Measurements from ENCODE around the gene SPIB.
A peak's percentile ranks its signal among the peaks of the same experiment; 100 is the strongest.

Gene SPIB

DNA sequence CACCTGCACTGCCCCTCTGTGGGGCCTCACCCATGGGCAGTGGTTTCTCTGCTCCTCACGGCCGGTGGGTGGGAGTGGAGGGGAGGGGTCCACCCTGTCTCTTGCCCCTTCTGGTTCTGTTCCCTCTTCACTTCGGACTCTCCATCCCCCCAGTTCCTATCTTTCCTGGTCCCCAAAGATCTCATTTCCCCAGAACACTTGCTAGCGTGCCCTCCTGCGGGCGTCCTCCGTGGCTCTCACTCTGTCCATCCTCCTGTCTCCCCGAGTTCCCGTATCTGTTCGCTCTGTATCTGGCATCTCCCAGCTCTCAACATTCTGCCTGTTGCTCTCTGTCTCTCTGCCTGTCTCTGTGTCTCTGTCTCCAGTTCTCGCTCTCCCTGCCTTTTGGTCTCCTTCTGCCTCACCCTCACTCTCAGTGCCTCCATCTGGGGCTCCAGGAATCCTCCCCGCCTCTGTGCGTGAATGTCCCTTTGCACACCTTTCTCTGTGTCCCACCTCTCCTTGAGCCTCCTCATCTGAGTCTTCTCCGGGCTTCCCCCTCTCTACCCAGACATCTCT is 363 bp downstream of the SPIB start:
- Mint-ChIP-seq H3K9me3 (no peaks in the 10 kb centered on the region), H3K4me3 (peak overlapping the region; percentile 100), H3K27me3 (no peaks in the 10 kb centered on the region), H3K36me3 (peaks cover 34% of the 10 kb centered on the region), H3K27ac (peak overlapping the region; percentile 97), H3K4me1 (peaks cover 52% of the 10 kb centered on the region)
- DNase-seq (ENCODE audit: low spot score in 2 of 2) (no peak), ATAC-seq (ENCODE audit: low read depth) (no peak)

DNA sequence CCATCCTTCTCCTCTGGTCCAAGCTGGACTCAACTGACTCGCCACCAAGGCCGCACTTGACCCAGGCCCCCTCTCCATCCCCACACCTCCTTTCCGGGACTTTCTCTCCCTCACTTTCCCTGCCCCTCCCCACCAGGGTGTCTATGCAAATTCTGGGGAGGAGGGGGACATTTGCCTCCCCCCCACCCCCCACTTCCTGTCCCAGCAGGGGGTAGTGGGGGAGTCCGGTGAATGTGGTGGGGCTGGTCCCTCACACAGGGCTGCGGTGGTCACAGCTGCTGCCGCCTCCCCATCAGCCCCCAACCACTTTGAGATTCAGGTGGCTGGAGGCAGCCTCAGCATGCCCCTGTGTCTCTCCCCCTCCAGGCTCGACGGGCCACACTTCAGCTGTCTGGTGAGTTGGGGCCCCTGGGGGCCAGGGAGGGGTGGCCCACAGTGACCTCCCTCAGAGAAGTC is 870 bp downstream of the SPIB start:
- Mint-ChIP-seq H3K27me3 (no peaks in the 10 kb centered on the region), H3K4me1 (peaks cover 50% of the 10 kb centered on the region), H3K27ac (peak overlapping the region; percentile 97), H3K9me3 (no peaks in the 10 kb centered on the region), H3K36me3 (peaks cover 35% of the 10 kb centered on the region), H3K4me3 (peak overlapping the region; percentile 100)
- ATAC-seq (ENCODE audit: low read depth) (no peak), DNase-seq (ENCODE audit: low spot score in 2 of 2) (no peak)

DNA sequence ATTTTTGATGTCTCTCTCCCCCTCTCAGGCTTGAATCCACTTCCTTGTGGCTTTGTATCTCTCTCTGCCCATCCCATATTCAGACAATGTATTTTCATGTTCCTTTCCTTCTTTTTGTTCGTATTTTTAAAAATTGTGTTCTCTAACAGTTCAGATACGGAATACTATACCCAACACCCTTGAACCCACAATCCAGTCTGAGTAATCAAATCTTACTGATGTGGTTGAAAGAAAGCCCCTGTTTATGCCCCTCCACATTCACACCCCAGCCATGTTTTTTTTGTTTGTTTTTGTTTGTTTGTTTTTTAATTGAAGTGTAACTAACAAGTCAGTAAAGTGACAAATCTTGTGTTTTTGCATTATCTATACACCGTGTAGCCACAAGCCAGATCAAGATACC is 1.4 kb downstream of the SPIB start:
- peak overlapping the region; percentile 100 for H3K4me3 Mint-ChIP-seq
- H3K9me3 Mint-ChIP-seq: no peaks in the 10 kb centered on the region
- no peak for ATAC-seq (ENCODE audit: low read depth)
- peak overlapping the region; percentile 97 for H3K27ac Mint-ChIP-seq
- H3K27me3 Mint-ChIP-seq: no peaks in the 10 kb centered on the region
- no peak for DNase-seq (ENCODE audit: low spot score in 2 of 2)
- peaks cover 45% of the 10 kb centered on the region for H3K4me1 Mint-ChIP-seq
- H3K36me3 Mint-ChIP-seq: peaks cover 35% of the 10 kb centered on the region

DNA sequence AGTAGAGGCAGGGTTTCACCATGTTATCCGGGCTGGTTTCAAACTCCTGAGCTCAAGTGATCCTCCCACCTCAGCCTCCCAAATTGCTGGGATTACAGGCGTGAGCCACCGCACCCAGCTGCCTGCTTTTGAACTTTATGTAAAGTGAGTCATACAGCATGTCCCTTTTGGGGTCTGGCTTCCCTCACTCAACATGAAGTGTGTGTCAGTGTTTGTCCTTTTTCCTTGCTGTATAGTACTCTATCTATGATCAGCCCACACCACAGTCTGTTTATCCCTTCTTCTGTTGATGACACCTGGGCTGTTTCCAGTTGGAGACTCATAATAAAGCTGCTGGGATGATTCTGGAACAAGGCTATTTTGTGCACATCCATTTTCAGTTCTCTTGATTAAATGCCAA is 2.1 kb downstream of the SPIB start:
- no peak for ATAC-seq (ENCODE audit: low read depth)
- H3K27ac Mint-ChIP-seq: peak overlapping the region; percentile 97
- no peaks in the 10 kb centered on the region for H3K9me3 Mint-ChIP-seq
- H3K27me3 Mint-ChIP-seq: no peaks in the 10 kb centered on the region
- peak overlapping the region; percentile 100 for H3K4me3 Mint-ChIP-seq
- peaks cover 40% of the 10 kb centered on the region for H3K4me1 Mint-ChIP-seq
- H3K36me3 Mint-ChIP-seq: peaks cover 38% of the 10 kb centered on the region
- DNase-seq (ENCODE audit: low spot score in 2 of 2): no peak

DNA sequence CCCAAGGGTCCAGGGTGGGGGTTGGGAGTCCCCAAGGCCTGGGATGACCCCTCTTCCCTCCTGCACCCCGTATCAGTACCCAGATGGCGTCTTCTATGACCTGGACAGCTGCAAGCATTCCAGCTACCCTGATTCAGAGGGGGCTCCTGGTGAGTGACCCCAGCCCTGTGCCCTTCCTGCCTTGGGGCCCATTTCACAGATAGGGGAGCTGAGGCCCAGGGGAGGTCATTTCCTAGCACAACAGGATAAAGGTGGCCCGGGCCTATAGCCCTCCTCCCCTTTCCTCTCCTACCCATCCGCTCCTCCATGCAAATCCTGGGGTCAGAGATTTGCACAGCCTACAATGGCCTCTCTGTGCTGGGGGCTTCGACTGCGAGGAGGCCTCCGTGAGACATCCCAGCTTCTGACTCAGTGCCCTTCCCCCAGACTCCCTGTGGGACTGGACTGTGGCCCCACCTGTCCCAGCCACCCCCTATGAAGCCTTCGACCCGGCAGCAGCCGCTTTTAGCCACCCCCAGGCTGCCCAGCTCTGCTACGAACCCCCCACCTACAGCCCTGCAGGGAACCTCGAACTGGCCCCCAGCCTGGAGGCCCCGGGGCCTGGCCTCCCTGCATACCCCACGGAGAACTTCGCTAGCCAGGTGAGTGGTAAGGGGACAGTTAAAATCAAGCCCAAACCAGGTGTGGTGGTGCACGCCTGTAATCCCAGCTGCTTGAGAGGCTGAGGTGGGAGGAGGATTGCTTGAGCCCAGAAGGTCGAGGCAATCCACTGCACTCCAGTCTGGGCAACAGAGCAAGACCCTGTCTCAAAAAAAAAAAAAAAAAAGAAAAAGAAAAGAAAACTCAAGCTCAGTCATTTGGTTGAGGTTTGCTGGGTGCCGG is 3.9 kb downstream of the SPIB start:
- Mint-ChIP-seq H3K4me3 (peak overlapping the region; percentile 100), H3K36me3 (peaks cover 38% of the 10 kb centered on the region), H3K4me1 (peaks cover 38% of the 10 kb centered on the region), H3K9me3 (no peaks in the 10 kb centered on the region), H3K27me3 (no peaks in the 10 kb centered on the region), H3K27ac (peak overlapping the region; percentile 97)
- DNase-seq (ENCODE audit: low spot score in 2 of 2): no peak
- ATAC-seq (ENCODE audit: low read depth): no peak

DNA sequence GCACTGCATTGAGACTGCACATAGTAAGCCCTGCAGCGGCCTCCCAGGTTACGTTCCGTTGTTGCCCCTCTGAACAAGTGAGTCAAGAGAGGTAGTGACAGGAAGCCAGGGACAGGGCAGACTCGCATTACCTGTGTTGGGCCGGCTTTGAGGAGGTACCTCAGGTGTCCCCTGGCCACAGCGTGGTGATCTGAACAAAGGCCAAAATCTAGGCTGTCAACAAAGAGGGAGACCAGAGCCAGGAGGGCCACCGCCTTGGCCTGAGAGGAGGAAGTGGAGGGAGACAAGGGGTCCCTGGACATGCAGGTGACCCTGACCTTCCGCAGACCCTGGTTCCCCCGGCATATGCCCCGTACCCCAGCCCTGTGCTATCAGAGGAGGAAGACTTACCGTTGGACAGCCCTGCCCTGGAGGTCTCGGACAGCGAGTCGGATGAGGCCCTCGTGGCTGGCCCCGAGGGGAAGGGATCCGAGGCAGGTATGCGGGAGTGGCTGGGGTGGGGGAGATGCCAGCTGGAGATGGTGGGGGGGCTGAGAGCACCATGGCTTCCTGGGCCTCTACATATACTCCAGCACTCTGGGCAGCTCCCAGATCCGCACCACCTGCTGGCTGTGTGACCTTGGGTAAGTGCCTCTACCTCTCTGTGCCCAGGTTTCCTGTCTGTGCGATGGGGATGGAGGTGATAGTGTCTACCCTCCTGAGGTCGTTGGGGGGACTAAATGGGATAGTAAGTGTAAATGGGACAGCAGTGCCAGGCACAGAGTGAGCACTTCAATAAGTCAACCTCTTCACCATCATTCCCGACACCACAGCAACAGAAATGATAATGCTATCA is 4.8 kb downstream of the SPIB start:
- Mint-ChIP-seq H3K27ac (peak overlapping the region; percentile 97), H3K4me3 (peak overlapping the region; percentile 52)
- ATAC-seq (ENCODE audit: low read depth): no peak

DNA sequence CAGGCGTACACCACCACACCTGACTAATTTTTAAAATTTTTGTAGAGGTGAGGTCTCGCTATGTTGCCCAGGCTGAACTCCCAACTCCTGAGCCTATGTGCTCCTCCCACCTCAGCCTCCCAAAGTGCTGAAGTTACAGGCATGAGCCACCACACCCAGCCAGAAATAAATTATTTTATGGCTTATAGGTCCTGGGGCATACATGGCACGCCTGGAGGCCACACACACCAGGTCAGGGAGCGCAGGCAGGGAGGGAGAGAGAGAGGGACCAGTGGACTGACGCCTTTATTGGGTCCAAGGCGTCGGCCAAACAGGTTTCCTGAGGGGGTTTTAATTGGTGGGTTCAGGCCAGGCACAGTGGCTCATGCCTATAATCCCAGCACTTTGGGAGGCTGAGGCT is 6.8 kb downstream of the SPIB start:
- Mint-ChIP-seq H3K27ac (no peak overlapping the region), H3K36me3 (peaks cover 22% of the 10 kb centered on the region), H3K9me3 (no peaks in the 10 kb centered on the region), H3K27me3 (no peaks in the 10 kb centered on the region), H3K4me3 (no peak overlapping the region), H3K4me1 (peaks cover 37% of the 10 kb centered on the region)
- DNase-seq (ENCODE audit: low spot score in 2 of 2) (no peak), ATAC-seq (ENCODE audit: low read depth) (no peak)

More for the DNA sequence above, 4.8 kb downstream of the SPIB start:
- Mint-ChIP-seq H3K9me3 (no peaks in the 10 kb centered on the region), H3K4me1 (peaks cover 38% of the 10 kb centered on the region), H3K27me3 (no peaks in the 10 kb centered on the region), H3K36me3 (peaks cover 38% of the 10 kb centered on the region)
- DNase-seq (ENCODE audit: low spot score in 2 of 2): no peak

DNA sequence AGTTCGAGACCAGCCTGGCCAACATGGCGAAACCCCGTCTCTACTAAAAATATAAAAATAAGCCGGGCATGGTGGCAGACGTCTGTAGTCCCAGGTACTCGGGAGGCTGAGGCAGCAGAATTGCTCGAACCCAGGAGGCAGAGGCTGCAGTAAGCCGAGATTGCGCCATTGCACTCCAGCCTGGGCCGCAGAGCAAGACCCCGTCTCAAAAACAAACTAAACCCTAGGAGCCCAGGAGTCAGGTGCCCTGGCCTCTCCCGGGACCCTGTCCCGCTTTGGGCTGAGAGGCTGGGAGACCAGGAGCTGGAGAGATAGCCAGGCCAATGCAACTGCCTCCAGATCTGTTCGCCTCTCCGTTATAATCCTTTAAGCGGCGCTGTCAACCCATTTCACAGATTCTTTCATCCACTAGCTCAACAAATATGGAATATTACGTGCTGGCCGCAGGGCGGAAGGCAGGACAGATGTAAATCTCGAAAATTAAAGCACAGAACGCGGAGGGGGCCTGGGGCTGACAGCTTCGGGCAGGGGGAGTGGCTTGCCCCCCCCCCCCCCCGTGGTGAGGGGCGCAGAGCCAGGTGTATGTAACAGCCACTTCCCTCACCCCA is 8.7 kb downstream of the SPIB start:
- Mint-ChIP-seq H3K4me3 (peak overlapping the region; percentile 27), H3K27me3 (no peaks in the 10 kb centered on the region), H3K36me3 (peaks cover 13% of the 10 kb centered on the region), H3K9me3 (no peaks in the 10 kb centered on the region), H3K4me1 (peaks cover 37% of the 10 kb centered on the region), H3K27ac (peak overlapping the region; percentile 95)
- DNase-seq (ENCODE audit: low spot score in 2 of 2) (no peak), ATAC-seq (ENCODE audit: low read depth) (no peak)

DNA sequence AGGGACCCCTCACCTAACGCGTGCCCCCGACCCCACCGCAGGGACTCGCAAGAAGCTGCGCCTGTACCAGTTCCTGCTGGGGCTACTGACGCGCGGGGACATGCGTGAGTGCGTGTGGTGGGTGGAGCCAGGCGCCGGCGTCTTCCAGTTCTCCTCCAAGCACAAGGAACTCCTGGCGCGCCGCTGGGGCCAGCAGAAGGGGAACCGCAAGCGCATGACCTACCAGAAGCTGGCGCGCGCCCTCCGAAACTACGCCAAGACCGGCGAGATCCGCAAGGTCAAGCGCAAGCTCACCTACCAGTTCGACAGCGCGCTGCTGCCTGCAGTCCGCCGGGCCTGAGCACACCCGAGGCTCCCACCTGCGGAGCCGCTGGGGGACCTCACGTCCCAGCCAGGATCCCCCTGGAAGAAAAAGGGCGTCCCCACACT is 9.3 kb downstream of the SPIB start:
- no peaks in the 10 kb centered on the region for H3K27me3 Mint-ChIP-seq
- peak overlapping the region; percentile 11 for H3K4me3 Mint-ChIP-seq
- peak; percentile 69 to 72 for DNase-seq (ENCODE audit: low spot score in 2 of 2)
- H3K27ac Mint-ChIP-seq: peak overlapping the region; percentile 95
- H3K4me1 Mint-ChIP-seq: peaks cover 40% of the 10 kb centered on the region
- ATAC-seq (ENCODE audit: low read depth): peak; percentile 44
- no peaks in the 10 kb centered on the region for H3K9me3 Mint-ChIP-seq
- peaks cover 13% of the 10 kb centered on the region for H3K36me3 Mint-ChIP-seq

DNA sequence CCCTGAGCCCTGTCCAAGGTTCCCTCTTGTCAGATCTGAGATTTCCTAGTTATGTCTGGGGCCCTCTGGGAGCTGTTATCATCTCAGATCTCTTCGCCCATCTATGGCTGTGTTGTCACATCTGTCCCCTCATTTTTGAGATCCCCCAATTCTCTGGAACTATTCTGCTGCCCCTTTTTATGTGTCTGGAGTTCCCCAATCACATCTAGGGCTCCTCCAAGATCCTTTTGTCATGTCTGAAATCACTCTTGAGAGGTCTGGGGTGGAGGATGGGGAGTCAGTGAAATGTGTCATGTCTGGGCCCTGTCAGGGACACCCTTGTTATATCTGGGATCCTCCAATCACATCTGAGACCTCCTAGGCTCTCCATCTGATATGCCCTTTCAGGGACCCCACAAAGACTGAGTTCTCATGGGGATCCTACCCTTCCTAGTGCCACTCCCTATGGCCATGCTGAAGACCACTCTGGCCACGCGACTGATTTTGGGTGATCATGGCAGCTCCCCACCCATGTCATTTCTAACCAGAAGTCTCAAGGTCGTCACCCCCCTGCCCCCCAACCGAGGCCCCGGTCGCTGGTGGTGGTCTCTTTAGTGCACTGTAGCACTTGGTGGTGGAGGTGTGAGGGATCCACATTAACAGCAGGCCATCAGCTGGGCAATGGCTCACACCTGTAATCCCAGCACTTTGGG is 10.2 kb downstream of the SPIB start:
- Mint-ChIP-seq H3K27ac (peak overlapping the region; percentile 95), H3K4me1 (peaks cover 38% of the 10 kb centered on the region), H3K36me3 (peaks cover 6% of the 10 kb centered on the region), H3K4me3 (no peak overlapping the region), H3K27me3 (no peaks in the 10 kb centered on the region), H3K9me3 (no peaks in the 10 kb centered on the region)
- DNase-seq (ENCODE audit: low spot score in 2 of 2) (peak in 1 of 2 donors; percentile 44), ATAC-seq (ENCODE audit: low read depth) (no peak)

DNA sequence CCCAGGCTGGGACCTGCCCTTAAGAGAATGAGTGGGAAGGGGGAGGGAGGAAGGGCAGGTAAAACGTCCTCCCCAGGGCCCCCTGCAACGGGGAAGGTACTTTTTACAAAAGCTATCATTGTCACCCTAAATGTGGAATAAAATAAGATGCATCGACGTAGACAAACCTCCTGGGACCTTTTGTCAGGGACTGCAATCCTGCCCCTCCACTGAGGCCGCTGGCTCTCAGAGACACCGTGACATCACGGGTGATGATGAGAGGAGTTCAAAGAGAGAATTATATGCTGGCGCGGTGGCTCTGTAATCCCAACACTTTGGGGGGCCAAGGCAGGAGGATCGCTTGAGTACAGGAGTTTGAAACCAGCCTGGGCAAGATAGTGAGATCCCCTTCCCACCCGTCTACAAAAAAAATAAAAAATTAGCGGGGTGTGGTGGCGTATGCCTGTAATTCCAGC is 12.2 kb downstream of the SPIB start:
- Mint-ChIP-seq H3K9me3 (no peaks in the 10 kb centered on the region), H3K4me1 (peaks cover 44% of the 10 kb centered on the region), H3K27me3 (no peaks in the 10 kb centered on the region), H3K4me3 (peak overlapping the region; percentile 86), H3K36me3 (no peaks in the 10 kb centered on the region), H3K27ac (peak overlapping the region; percentile 95)
- peak; percentile 55 for ATAC-seq (ENCODE audit: low read depth)
- DNase-seq (ENCODE audit: low spot score in 2 of 2): peak; percentile 57 to 73

DNA sequence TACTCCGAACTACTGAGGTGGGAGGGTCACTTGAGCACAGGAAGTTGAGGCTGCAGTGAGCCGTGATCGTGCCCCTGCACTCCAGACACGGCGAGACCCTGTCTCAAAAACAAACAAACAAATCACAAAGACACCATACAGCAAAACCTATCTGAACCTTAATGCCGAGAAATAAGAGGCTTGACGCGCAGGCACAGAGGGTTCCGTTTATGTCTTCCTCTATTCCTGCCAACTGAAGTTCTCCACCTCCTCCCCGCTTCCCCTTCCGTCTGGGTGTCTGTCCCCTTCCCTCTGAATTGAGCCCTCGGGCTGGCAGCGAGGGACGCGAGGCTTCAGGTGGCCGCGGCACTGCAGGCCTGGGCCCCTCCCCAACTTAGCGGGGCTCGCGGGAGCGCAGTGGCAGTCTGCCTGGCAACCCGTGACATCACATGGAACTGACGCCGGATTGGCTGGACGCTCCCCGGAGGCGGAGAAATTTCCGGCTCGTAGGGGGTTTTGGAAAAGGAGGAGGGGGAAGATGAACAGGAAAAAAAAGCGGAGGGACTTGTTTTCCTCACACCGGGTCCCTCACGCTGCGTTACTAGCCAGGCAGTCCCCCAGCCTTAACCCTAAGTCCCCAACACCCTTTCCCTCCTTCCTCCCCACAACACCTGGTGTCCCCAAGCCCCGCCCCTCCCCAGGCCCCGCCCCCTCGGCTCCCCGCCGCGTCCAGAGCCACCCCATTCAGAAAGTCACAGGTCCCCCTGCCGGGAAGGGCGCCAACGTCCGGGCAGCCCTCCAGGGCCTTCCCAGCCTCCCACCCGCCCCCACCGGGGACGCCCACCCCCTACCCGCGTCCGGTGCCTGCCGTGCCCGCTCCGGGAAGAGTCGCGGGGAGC is 12.8 kb downstream of the SPIB start:
- H3K4me3 Mint-ChIP-seq: peak overlapping the region; percentile 86
- ATAC-seq (ENCODE audit: low read depth) (peak; percentile 59), DNase-seq (ENCODE audit: low spot score in 2 of 2) (peak; percentile 93 to 97)
- peak overlapping the region; percentile 95 for H3K27ac Mint-ChIP-seq
- no peaks in the 10 kb centered on the region for H3K9me3 Mint-ChIP-seq
- H3K27me3 Mint-ChIP-seq: no peaks in the 10 kb centered on the region
- H3K36me3 Mint-ChIP-seq: no peaks in the 10 kb centered on the region
- H3K4me1 Mint-ChIP-seq: peaks cover 46% of the 10 kb centered on the region

Data from memory B cell (primary cell).